ENCODE measurements around the gene GPR146.

DNA sequence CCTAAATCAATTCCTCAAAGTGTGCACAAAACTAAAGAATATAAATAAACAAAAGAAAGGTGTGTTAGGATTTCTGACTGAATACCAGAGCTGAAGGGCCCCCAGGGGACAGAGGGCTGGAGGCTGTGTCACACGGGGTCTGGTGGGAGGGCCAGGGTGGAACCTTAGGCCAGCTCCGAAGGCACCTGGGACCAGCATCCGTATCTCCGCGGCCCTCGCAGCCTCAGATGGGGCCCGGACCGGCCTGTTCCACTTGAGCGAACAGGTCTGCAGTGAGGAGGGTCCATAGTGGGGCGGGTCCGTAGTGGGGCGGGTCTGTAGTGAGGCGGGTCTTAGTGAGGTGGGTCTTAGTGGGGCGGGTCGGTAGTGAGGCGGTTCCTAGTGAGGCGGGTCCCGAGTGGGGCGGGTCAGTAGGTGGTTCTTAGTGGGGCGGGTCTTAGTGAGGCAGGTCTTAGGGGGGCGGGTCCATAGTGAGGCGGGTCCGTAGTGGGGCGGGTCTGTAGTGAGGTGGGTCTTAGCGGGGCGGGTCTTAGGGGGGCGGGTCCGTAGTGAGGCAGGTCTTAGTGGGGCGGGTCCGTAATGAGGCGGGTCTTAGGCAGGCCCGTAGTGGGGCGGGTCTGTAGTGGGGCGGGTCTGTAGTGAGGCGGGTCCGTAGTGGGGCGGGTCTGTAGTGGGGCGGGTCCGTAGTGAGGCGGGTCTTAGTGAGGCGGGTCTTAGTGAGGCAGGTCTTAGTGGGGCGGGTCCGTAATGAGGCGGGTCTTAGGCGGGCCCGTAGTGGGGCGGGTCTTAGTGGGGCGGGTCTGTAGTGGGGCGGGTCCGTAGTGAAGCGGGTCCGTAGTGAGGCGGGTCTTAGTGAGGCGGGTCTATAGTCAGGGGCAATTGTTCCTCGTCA, 15.1 kb downstream of the GPR146 start:
- TF ChIP-seq RAD21 (CRISPR knock-in tag; IDR thresholded peaks at IDR 0.05) (no peak), ZSCAN29 (CRISPR knock-in tag; conservative IDR thresholded peaks at IDR 0.05) (no peak), ZNF274 (CRISPR knock-in tag; IDR thresholded peaks at IDR 0.05) (no peak), TRIM24 (CRISPR knock-in tag; IDR thresholded peaks at IDR 0.05) (no peak), ZBTB26 (CRISPR knock-in tag; IDR thresholded peaks at IDR 0.05; ENCODE audit: borderline replicate concordance) (no peak), EZH2 (conservative IDR thresholded peaks at IDR 0.05; ENCODE audit: low read depth, low read length) (no peak)

All from HepG2 (cell line).